Right ventricle myocardium inferior (tissue), 1 donor: ENCODE results near the gene MRPS15. TPM values are rescaled to one million over a fixed set of nuclear protein-coding genes. Genes with fewer than 3 reads are reported as not detected.

Experiments used
- total RNA-seq: library from RNA; stranded (reverse); fragmentation: NEBNext Ultra II Directional; extraction: Animal tissue kit (Norgen Biotek cat#: 25700); gene quantifications from one replicate; pipeline ENCODE4 v1.2.1, GENCODE V29; 2021
- donor health status: DM: no; HTN: yes; CAD: no; lungs with severe emphysema.

The MRPS15 gene
- total RNA-seq, 1 donor from 2014 or later, result 114 TPM

Other genes with a start within 250 kb of the MRPS15 start
- 60.1 TPM for gene THRAP3, start 239.9 kb downstream of the MRPS15 start, total RNA-seq
- 1.6 TPM for gene SH3D21, start 158.0 kb downstream of the MRPS15 start, total RNA-seq
- 10.9 TPM for gene EVA1B, start 140.7 kb downstream of the MRPS15 start, total RNA-seq
- gene STK40, start 78.5 kb downstream of the MRPS15 start, total RNA-seq, result 77.9 TPM
- 59.3 TPM for gene LSM10, start 66.5 kb downstream of the MRPS15 start, total RNA-seq
- 5.3 TPM for gene OSCP1, start 13.9 kb downstream of the MRPS15 start, total RNA-seq
- 5.8 TPM for gene CSF3R, start 18.5 kb upstream of the MRPS15 start, total RNA-seq